ENCODE data around the gene FHIT. TPM values are rescaled to one million over a fixed set of nuclear protein-coding genes. Genes with fewer than 3 reads are reported as not detected.

The FHIT gene
- total RNA-seq, 4 donors from 2014 or later, result 0.72 to 5.2 (median 2.1) TPM

- in situ Hi-C loops (cut with MboI; ENCODE audit: low sequenced_read_pairs in 4 of 4) (no loop called here), intact Hi-C loops (cut with DNase I; ENCODE audit: low total_unique reads) (no loop called here)
- Histone ChIP-seq H3K36me3 (no peaks in the 10 kb centered on the region), H3K27ac (no peak overlapping the region), H3K27me3 (no peaks in the 10 kb centered on the region), H3K4me3 (no peak overlapping the region), H3K4me1 (no peaks in the 10 kb centered on the region), H3K9me3 (no peaks in the 10 kb centered on the region)
- DNase-seq (no peak), ATAC-seq (no peak)
- TF ChIP-seq POLR2A (IDR thresholded peaks at IDR 0.05) (no peak), CTCF (IDR thresholded peaks at IDR 0.05 in 4 of 5, conservative IDR thresholded peaks at IDR 0.05 in 1 of 5) (no peak)
Measured at GRCh38 chr3:61149236-61149635, 102.0 kb downstream of the FHIT start.

- Histone ChIP-seq H3K4me1 (no peaks in the 10 kb centered on the region), H3K9me3 (no peaks in the 10 kb centered on the region), H3K4me3 (no peak overlapping the region), H3K27me3 (no peaks in the 10 kb centered on the region), H3K27ac (no peak overlapping the region), H3K36me3 (no peaks in the 10 kb centered on the region)
- intact Hi-C loops (cut with DNase I; ENCODE audit: low total_unique reads) (no loop called here), in situ Hi-C loops (cut with MboI; ENCODE audit: low sequenced_read_pairs in 4 of 4) (no loop called here)
- ATAC-seq, result no peak
- TF ChIP-seq CTCF (IDR thresholded peaks at IDR 0.05 in 4 of 5, conservative IDR thresholded peaks at IDR 0.05 in 1 of 5) (no peak), POLR2A (IDR thresholded peaks at IDR 0.05) (no peak)
- DNase-seq, result no peak
Measured at GRCh38 chr3:61146010-61146890, 105.0 kb downstream of the FHIT start.

GRCh38 chr3:61141697-61142096 lies 109.6 kb downstream of the FHIT start:
- H3K9me3 ChIP-seq, result no peaks in the 10 kb centered on the region
- no peaks in the 10 kb centered on the region for H3K27me3 ChIP-seq
- intact Hi-C loops (cut with DNase I; ENCODE audit: low total_unique reads), result no loop called here
- H3K4me1 ChIP-seq, result no peaks in the 10 kb centered on the region
- TF ChIP-seq CTCF (IDR thresholded peaks at IDR 0.05 in 4 of 5, conservative IDR thresholded peaks at IDR 0.05 in 1 of 5) (no peak), POLR2A (IDR thresholded peaks at IDR 0.05) (no peak)
- H3K36me3 ChIP-seq, result no peaks in the 10 kb centered on the region
- H3K27ac ChIP-seq, result no peak overlapping the region
- in situ Hi-C loops (cut with MboI; ENCODE audit: low sequenced_read_pairs in 4 of 4), result no loop called here
- no peak for DNase-seq
- ATAC-seq, result no peak
- no peak overlapping the region for H3K4me3 ChIP-seq

- no peaks in the 10 kb centered on the region for H3K4me1 ChIP-seq
- DNase-seq, result no peak
- H3K9me3 ChIP-seq, result no peaks in the 10 kb centered on the region
- no peak overlapping the region for H3K4me3 ChIP-seq
- in situ Hi-C loops (cut with MboI; ENCODE audit: low sequenced_read_pairs in 4 of 4) (no loop called here), intact Hi-C loops (cut with DNase I; ENCODE audit: low total_unique reads) (no loop called here)
- ATAC-seq, result no peak
- no peak for TF ChIP-seq POLR2A (IDR thresholded peaks at IDR 0.05)
- TF ChIP-seq CTCF (IDR thresholded peaks at IDR 0.05 in 4 of 5, conservative IDR thresholded peaks at IDR 0.05 in 1 of 5), result no peak
- H3K36me3 ChIP-seq, result no peaks in the 10 kb centered on the region
- H3K27me3 ChIP-seq, result no peaks in the 10 kb centered on the region
- no peak overlapping the region for H3K27ac ChIP-seq
Measured at GRCh38 chr3:61141227-61141626, 110.0 kb downstream of the FHIT start.
